Spleen (tissue), 7 donors: Measurements from ENCODE around the gene FAM3C.

Experiments used
- POLR2A ChIP-seq, 3 donors: fragments of 450-650 bp; IDR thresholded peaks; one replicate each; pipeline ENCODE4 v1.5.1; 2017; ENCODE audit warnings: antibody characterized with exemption in 3 of 3, mild to moderate bottlenecking in 1 of 3
- TF ChIP-seq, protein P1 (sequence below), 11 experiments: fragments of 200-600 bp in 7 of 11; fragments of 450-650 bp in 4 of 11; sonication (generic) in 4 of 11; IDR thresholded peaks in 8 of 11; conservative IDR thresholded peaks in 3 of 11; 1 replicate in 7 of 11; 2 replicates in 4 of 11; pipeline versions ENCODE4 v1.4.0 to v1.8.0; 2016 to 2021; ENCODE audit warnings: antibody characterized with exemption in 11 of 11, inconsistent platforms in 4 of 11, mild to moderate bottlenecking in 1 of 11
- donor health status: DM: no; HTN: no; CAD: no; lungs with moderate emphysema.
- donor health status: DM: no; HTN: no; CAD: no.
- donor health status: DM: no; HTN: no; CAD: no.

GRCh38 chr7:121379930-121380329 lies 16.2 kb downstream of the FAM3C start:
- TF ChIP-seq, protein P1, sequence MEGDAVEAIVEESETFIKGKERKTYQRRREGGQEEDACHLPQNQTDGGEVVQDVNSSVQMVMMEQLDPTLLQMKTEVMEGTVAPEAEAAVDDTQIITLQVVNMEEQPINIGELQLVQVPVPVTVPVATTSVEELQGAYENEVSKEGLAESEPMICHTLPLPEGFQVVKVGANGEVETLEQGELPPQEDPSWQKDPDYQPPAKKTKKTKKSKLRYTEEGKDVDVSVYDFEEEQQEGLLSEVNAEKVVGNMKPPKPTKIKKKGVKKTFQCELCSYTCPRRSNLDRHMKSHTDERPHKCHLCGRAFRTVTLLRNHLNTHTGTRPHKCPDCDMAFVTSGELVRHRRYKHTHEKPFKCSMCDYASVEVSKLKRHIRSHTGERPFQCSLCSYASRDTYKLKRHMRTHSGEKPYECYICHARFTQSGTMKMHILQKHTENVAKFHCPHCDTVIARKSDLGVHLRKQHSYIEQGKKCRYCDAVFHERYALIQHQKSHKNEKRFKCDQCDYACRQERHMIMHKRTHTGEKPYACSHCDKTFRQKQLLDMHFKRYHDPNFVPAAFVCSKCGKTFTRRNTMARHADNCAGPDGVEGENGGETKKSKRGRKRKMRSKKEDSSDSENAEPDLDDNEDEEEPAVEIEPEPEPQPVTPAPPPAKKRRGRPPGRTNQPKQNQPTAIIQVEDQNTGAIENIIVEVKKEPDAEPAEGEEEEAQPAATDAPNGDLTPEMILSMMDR (IDR thresholded peaks at IDR 0.05 in 8 of 11, conservative IDR thresholded peaks at IDR 0.05 in 3 of 11): no peak
- no peak for TF ChIP-seq POLR2A (IDR thresholded peaks at IDR 0.05)
